ENCODE results near the gene PPARG.

Gene PPARG

GRCh38 chr3:12421132-12421531 is 132.3 kb downstream of the PPARG start:
- no peak for ATAC-seq
- Mint-ChIP-seq H3K4me1 (peaks cover 15% of the 10 kb centered on the region), H3K27me3 (peaks cover 21% of the 10 kb centered on the region)

GRCh38 chr3:12423131-12423530 is 134.3 kb downstream of the PPARG start:
- Mint-ChIP-seq H3K9me3 (no peaks in the 10 kb centered on the region), H3K4me1 (peaks cover 15% of the 10 kb centered on the region), H3K4me3 (no peak overlapping the region), H3K27me3 (peaks cover 35% of the 10 kb centered on the region), H3K27ac (no peak overlapping the region)
- ATAC-seq (no peak), DNase-seq (no peak)

More at GRCh38 chr3:12421132-12421531, 132.3 kb downstream of the PPARG start:
- Mint-ChIP-seq H3K27ac (no peak overlapping the region), H3K4me3 (no peak overlapping the region), H3K9me3 (no peaks in the 10 kb centered on the region)
- DNase-seq = no peak

GRCh38 chr3:12423918-12424630 is 135.2 kb downstream of the PPARG start:
- Mint-ChIP-seq H3K4me3 (no peak overlapping the region), H3K27me3 (peaks cover 39% of the 10 kb centered on the region), H3K27ac (peak overlapping the region in 1 of 2 donors; percentile 27), H3K4me1 (peaks cover 15% of the 10 kb centered on the region), H3K9me3 (no peaks in the 10 kb centered on the region)
- ATAC-seq = peak; percentile 78
- no peak for DNase-seq

- H3K27me3 Mint-ChIP-seq = peaks cover 39% of the 10 kb centered on the region
- no peak overlapping the region for H3K4me3 Mint-ChIP-seq
- ATAC-seq = no peak
- H3K27ac Mint-ChIP-seq = no peak overlapping the region
- H3K4me1 Mint-ChIP-seq = peaks cover 15% of the 10 kb centered on the region
- DNase-seq = no peak
- no peaks in the 10 kb centered on the region for H3K9me3 Mint-ChIP-seq
Observed at GRCh38 chr3:12424635-12425319, 135.9 kb downstream of the PPARG start.

GRCh38 chr3:12425850-12426579 is 137.1 kb downstream of the PPARG start:
- Mint-ChIP-seq H3K9me3 (no peaks in the 10 kb centered on the region), H3K4me3 (no peak overlapping the region), H3K27ac (no peak overlapping the region), H3K27me3 (peaks cover 51% of the 10 kb centered on the region), H3K4me1 (peaks cover 15% of the 10 kb centered on the region)
- DNase-seq (no peak), ATAC-seq (no peak)

GRCh38 chr3:12427551-12427950 is 138.7 kb downstream of the PPARG start:
- Mint-ChIP-seq H3K4me3 (no peak overlapping the region), H3K9me3 (no peaks in the 10 kb centered on the region), H3K27ac (no peak overlapping the region), H3K4me1 (peaks cover 15% of the 10 kb centered on the region), H3K27me3 (peaks cover 51% of the 10 kb centered on the region)
- DNase-seq (no peak), ATAC-seq (no peak)

- no peak overlapping the region for H3K27ac Mint-ChIP-seq
- H3K4me1 Mint-ChIP-seq = peaks cover 15% of the 10 kb centered on the region
- ATAC-seq (no peak), DNase-seq (no peak)
- H3K9me3 Mint-ChIP-seq = no peaks in the 10 kb centered on the region
- H3K4me3 Mint-ChIP-seq = no peak overlapping the region
- H3K27me3 Mint-ChIP-seq = peaks cover 51% of the 10 kb centered on the region
Observed at GRCh38 chr3:12428126-12428525, 139.3 kb downstream of the PPARG start.

GRCh38 chr3:12430086-12430485 is 141.2 kb downstream of the PPARG start:
- DNase-seq (no peak), ATAC-seq (no peak)
- peaks cover 5% of the 10 kb centered on the region for H3K4me1 Mint-ChIP-seq
- no peak overlapping the region for H3K27ac Mint-ChIP-seq
- H3K9me3 Mint-ChIP-seq = no peaks in the 10 kb centered on the region
- peaks cover 45% of the 10 kb centered on the region for H3K27me3 Mint-ChIP-seq
- H3K4me3 Mint-ChIP-seq = no peak overlapping the region

GRCh38 chr3:12433823-12434222 is 145.0 kb downstream of the PPARG start:
- no peak for DNase-seq
- Mint-ChIP-seq H3K4me1 (no peaks in the 10 kb centered on the region), H3K27ac (no peak overlapping the region), H3K4me3 (no peak overlapping the region), H3K9me3 (no peaks in the 10 kb centered on the region), H3K27me3 (peaks cover 40% of the 10 kb centered on the region)
- no peak for ATAC-seq

GRCh38 chr3:12436514-12437220 is 147.8 kb downstream of the PPARG start:
- ATAC-seq (no peak), DNase-seq (no peak)
- Mint-ChIP-seq H3K4me3 (no peak overlapping the region), H3K27me3 (peaks cover 27% of the 10 kb centered on the region), H3K9me3 (no peaks in the 10 kb centered on the region), H3K27ac (no peak overlapping the region), H3K4me1 (no peaks in the 10 kb centered on the region)

- DNase-seq = no peak
- Mint-ChIP-seq H3K4me1 (no peaks in the 10 kb centered on the region), H3K27me3 (peaks cover 27% of the 10 kb centered on the region), H3K9me3 (no peaks in the 10 kb centered on the region), H3K4me3 (no peak overlapping the region), H3K27ac (no peak overlapping the region)
- ATAC-seq = no peak
Observed at GRCh38 chr3:12437221-12437605, 148.3 kb downstream of the PPARG start.

GRCh38 chr3:12437861-12438260 is 149.0 kb downstream of the PPARG start:
- H3K9me3 Mint-ChIP-seq = no peaks in the 10 kb centered on the region
- H3K4me3 Mint-ChIP-seq = no peak overlapping the region
- peaks cover 30% of the 10 kb centered on the region for H3K27me3 Mint-ChIP-seq
- no peak overlapping the region for H3K27ac Mint-ChIP-seq
- DNase-seq (no peak), ATAC-seq (no peak)
- no peaks in the 10 kb centered on the region for H3K4me1 Mint-ChIP-seq

GRCh38 chr3:12438318-12438717 is 149.4 kb downstream of the PPARG start:
- no peak for DNase-seq
- Mint-ChIP-seq H3K9me3 (no peaks in the 10 kb centered on the region), H3K27ac (no peak overlapping the region), H3K27me3 (peaks cover 35% of the 10 kb centered on the region), H3K4me3 (no peak overlapping the region), H3K4me1 (no peaks in the 10 kb centered on the region)
- ATAC-seq = no peak

- Mint-ChIP-seq H3K27ac (no peak overlapping the region), H3K27me3 (peaks cover 37% of the 10 kb centered on the region), H3K4me3 (no peak overlapping the region), H3K4me1 (no peaks in the 10 kb centered on the region), H3K9me3 (no peaks in the 10 kb centered on the region)
- DNase-seq (peak in 1 of 2 donors; percentile 5), ATAC-seq (no peak)
Observed at GRCh38 chr3:12439161-12439940, 150.5 kb downstream of the PPARG start.

Data from stimulated activated naive CD8-positive, alpha-beta T cell treated with anti-CD3 and anti-CD28 coated beads, Interleukin-15, amount 100 ng/mL, for 72 hours (primary cell).